PC-3 (cell line): ENCODE data around the gene PTPRD.

Source experiments
- EZH2 ChIP-seq: fragments of 300-600 bp; sonication (generic); IDR thresholded peaks from one replicate; pipeline ENCODE4 v1.6.1; 2017; ENCODE audit warnings: antibody characterized with exemption, mild to moderate bottlenecking, low read length; ENCODE audit not compliant: unreplicated experiment
- TF ChIP-seq, protein P1 (sequence below): fragments of 300-600 bp; sonication (generic); conservative IDR thresholded peaks from 2 replicates; pipeline ENCODE4 v1.5.1; 2017; ENCODE audit warnings: antibody characterized with exemption, low read depth, mild to moderate bottlenecking, low read length

DNA sequence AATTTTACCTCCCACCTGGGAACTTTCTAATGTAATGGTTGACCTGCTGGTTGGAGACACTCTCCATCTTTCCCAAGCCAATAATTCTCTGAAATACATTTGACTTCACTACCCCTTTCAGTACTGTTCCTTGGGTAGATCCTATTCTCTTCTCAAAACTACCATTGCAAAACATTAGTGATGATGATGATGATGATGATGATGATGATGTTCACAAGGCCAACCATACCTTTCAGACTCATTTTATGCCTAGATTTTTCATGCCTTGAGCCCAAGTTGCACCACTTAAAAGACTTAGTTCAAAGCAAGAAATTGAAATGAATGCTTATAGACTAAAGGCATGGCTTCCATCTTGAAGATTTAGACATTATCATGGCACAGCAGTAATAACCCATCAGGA lies 1672.2 kb downstream of the PTPRD start:
- TF ChIP-seq, protein P1, sequence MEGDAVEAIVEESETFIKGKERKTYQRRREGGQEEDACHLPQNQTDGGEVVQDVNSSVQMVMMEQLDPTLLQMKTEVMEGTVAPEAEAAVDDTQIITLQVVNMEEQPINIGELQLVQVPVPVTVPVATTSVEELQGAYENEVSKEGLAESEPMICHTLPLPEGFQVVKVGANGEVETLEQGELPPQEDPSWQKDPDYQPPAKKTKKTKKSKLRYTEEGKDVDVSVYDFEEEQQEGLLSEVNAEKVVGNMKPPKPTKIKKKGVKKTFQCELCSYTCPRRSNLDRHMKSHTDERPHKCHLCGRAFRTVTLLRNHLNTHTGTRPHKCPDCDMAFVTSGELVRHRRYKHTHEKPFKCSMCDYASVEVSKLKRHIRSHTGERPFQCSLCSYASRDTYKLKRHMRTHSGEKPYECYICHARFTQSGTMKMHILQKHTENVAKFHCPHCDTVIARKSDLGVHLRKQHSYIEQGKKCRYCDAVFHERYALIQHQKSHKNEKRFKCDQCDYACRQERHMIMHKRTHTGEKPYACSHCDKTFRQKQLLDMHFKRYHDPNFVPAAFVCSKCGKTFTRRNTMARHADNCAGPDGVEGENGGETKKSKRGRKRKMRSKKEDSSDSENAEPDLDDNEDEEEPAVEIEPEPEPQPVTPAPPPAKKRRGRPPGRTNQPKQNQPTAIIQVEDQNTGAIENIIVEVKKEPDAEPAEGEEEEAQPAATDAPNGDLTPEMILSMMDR = no peak
- TF ChIP-seq EZH2 = no peak
